ENCODE data around the gene BAZ1A.
A peak's percentile ranks its signal among the peaks of the same experiment; 100 is the strongest.

BAZ1A gene

DNA sequence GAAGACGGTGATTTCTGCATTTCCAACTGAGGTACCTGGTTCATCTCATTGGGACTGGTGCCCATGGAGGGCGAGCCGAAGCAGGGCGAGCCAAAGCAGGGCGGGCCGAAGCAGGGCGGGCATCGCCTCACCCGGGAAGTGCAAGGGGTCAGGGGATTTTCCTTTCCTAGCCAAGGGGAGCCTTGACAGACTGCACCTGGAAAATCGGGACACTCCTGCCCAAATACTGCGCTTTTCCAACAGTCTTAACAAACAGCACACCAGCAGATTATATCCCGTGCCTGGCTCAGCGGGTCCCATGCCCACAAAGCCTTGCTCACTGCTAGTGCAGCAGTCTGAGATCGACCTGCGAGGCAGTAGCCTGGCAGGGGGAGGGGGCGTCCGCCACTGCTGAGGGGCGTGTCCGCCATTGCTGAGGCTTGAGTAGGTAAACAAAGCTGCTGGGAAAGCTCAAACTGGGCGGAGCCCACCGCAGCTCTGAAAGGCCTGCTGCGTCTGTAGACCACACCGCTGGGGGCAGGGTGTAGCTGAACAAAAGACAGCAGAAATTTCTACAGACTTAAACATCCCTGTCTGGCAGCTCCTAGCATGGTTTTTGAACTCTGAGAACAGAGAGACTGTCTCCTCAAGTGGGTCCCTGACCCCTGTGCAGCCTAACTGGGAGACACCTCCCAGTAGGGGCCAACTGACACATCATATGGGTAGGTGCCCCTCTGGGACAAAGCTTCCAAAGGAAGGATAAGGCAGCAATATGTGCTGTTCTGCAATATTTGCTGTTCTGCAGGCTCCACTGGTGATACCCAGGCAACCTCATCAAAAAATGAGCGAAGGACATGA lies 77.2 kb downstream of the BAZ1A start:
- TF ChIP-seq, protein P1, sequence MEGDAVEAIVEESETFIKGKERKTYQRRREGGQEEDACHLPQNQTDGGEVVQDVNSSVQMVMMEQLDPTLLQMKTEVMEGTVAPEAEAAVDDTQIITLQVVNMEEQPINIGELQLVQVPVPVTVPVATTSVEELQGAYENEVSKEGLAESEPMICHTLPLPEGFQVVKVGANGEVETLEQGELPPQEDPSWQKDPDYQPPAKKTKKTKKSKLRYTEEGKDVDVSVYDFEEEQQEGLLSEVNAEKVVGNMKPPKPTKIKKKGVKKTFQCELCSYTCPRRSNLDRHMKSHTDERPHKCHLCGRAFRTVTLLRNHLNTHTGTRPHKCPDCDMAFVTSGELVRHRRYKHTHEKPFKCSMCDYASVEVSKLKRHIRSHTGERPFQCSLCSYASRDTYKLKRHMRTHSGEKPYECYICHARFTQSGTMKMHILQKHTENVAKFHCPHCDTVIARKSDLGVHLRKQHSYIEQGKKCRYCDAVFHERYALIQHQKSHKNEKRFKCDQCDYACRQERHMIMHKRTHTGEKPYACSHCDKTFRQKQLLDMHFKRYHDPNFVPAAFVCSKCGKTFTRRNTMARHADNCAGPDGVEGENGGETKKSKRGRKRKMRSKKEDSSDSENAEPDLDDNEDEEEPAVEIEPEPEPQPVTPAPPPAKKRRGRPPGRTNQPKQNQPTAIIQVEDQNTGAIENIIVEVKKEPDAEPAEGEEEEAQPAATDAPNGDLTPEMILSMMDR (IDR thresholded peaks at IDR 0.05; ENCODE audit: low read depth, low read length), result no peak
- no peak overlapping the region for H3K4me3 ChIP-seq (ENCODE audit: low read depth, low read length)

DNA sequence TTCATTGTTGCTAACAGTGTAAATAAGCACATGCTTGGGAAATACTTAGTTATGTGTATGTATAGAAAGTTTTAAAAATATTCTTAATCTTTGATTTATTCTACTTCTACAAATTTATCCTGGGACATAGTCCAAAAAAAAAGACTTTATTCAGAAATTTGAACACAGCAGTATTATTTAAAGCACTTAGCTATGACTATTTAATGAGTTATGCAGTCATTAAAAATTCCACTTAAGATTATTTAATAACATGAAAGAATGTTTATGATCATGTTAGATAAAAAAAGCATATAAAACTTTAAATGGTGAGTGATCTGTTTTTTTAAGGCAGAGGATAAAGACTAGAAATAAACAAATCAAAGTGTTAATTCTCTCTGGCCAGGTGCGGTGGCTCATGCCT lies 78.3 kb downstream of the BAZ1A start:
- H3K4me3 ChIP-seq (ENCODE audit: low read depth, low read length), result no peak overlapping the region
- TF ChIP-seq, protein P1 (IDR thresholded peaks at IDR 0.05; ENCODE audit: low read depth, low read length), result no peak

DNA sequence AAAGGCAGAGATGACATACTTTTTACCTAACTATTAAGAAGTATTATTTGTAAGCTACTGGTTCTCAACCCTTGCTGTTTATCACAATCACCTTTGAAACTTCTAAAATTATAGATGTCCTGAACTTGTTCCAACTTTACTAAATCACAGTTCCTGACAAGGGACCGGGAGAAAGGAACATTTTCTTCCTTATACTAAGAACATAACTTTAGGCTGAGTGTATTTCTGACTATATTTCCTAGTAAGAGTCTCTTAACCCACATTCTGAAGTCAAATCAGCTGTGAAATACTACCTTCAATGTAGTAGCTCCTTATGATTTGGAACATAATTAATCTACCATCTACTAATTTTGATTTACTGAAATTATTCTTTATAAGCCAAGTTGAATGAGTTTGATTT lies 80.2 kb downstream of the BAZ1A start:
- TF ChIP-seq, protein P1 (IDR thresholded peaks at IDR 0.05; ENCODE audit: low read depth, low read length), result no peak

DNA sequence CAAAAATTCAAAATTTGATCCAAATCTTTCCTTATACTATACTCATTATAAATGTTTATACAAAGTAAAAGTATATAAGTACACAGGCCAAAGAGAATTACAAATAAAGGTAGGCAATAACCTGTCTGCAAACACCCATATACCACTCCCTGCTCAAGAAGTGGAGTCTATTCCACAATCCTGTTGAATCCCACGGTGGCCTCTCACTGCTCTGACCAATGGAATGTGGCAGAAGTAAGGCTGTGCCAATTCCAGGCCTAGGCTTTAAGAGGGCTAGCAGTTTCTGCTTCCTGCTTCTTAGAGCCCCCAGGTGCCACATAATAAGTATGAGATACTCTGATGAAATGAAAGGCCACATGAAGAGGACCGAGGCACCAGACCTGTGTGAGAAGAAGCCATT lies 80.9 kb downstream of the BAZ1A start:
- TF ChIP-seq, protein P1 (IDR thresholded peaks at IDR 0.05; ENCODE audit: low read depth, low read length), result no peak
- H3K4me3 ChIP-seq (ENCODE audit: low read depth, low read length), result no peak overlapping the region

More for the DNA sequence above, 80.2 kb downstream of the BAZ1A start:
- H3K4me3 ChIP-seq (ENCODE audit: low read depth, low read length), result no peak overlapping the region

DNA sequence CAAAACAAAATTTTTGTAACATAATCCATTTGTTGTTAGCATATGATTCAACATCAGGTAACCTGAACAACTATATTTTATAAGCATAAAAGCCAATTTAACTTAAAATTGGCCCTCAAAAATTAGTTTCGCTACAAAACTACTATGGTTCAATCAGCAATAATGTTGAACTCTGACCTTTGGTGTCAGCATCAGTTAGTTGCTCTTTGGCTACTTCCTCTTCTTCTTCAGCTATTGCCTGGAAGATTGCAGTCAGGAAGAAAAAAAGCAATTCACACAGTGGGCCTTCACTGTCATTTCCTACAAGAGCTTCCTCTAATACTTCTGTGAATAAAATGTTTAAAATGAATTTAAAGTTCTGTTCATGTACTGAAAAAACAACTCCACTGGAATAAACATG lies 82.6 kb downstream of the BAZ1A start:
- no peak overlapping the region for H3K4me3 ChIP-seq (ENCODE audit: low read depth, low read length)
- TF ChIP-seq, protein P1 (IDR thresholded peaks at IDR 0.05; ENCODE audit: low read depth, low read length), result no peak

DNA sequence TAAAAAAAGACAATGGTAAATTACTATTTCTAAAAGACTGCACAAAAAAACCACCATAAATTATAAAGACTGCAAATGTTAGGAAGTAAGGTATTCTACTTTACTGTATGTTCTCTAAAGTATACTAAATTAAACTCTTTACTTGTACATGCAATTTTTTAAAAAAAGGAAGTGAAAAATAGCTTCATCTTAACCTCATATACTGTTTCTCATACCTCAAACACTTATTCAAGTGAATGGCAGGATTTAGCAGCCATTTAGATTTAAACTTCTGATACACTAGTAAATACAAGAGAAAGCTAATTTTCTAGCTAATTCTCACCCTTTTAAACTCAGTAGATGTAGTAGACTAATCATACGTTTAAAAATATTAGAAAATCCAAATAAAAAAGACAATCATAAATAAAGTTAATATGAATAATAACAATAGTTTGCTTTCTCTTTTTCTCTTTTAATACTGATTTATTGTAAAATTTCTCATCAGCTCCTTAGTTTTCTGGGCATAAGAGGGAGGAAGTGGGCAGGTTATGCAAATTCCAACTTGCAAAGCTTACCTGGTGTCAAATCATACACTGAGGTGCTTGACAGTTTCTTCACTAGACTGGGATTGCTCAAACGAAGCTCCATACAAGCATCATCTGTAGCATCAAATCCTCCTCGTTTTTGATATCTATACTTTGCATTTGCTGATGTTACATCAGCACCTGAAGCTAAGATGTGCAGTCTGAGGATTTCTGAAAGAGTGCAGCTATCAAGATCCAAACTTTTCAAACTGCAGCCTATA lies 89.7 kb downstream of the BAZ1A start:
- no peak overlapping the region for H3K4me3 ChIP-seq (ENCODE audit: low read depth, low read length)
- TF ChIP-seq, protein P1 (IDR thresholded peaks at IDR 0.05; ENCODE audit: low read depth, low read length), result no peak

DNA sequence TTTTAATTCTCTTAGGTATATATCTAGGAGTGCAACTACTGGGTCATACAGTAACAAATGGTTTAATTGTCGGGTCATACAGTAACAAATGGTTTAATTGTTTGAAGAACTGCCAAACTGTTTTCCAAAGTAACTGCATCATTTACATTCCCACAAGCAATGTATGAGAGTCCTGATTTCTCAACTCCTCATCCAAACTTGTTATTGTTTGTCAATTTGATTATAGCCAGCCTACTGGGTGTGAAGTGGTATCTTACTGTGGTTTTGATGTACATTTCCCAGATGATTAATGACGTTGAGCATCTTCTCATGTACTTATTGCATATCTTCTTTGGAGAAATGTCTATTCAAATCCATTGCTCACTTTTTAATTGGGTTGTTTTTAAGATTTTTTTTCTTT lies 93.1 kb downstream of the BAZ1A start:
- TF ChIP-seq, protein P1 (IDR thresholded peaks at IDR 0.05; ENCODE audit: low read depth, low read length), result no peak
- peak overlapping the region; percentile 40 for H3K4me3 ChIP-seq (ENCODE audit: low read depth, low read length)

Measured in WI38 (cell line).